CD14-positive monocyte (primary cell): ENCODE measurements around the gene MYL11. TPM values are rescaled to one million over a fixed set of nuclear protein-coding genes. Genes with fewer than 3 reads are reported as not detected.

ENCODE experiments used
- DNase-seq, 3 donors: peaks; one replicate each; pipeline ENCODE4 v3.0.0-alpha.2; 2011 to 2022
- H2AFZ ChIP-seq: 2 replicates; pipeline ENCODE4 v1.6.0; 2012; ENCODE audit warnings: mild to moderate bottlenecking, low read depth, low read length, inconsistent platforms; ENCODE audit not compliant: insufficient read depth, poor library complexity, severe bottlenecking
- H3K27ac ChIP-seq, 2 donors: 1 replicate in 1 of 2; 2 replicates in 1 of 2; pipeline ENCODE4 v1.5.1; 2012 to 2013; ENCODE audit warnings: low read length in 2 of 2, control low read depth in 1 of 2, inconsistent platforms in 1 of 2, low read depth in 1 of 2, mild to moderate bottlenecking in 1 of 2
- H3K27me3 ChIP-seq, 2 donors: one replicate each; pipeline versions ENCODE4 v1.6.0 to v1.6.1; 2011 to 2013; ENCODE audit warnings: low read length in 2 of 2; ENCODE audit not compliant: control insufficient read depth in 2 of 2, insufficient read depth in 2 of 2
- H3K36me3 ChIP-seq, 2 donors: replicated peaks in 1 of 2; 1 replicate in 1 of 2; 2 replicates in 1 of 2; pipeline versions ENCODE4 v1.5.1 to v1.6.1; 2012 to 2013; ENCODE audit warnings: low read length in 2 of 2, control low read depth in 1 of 2, inconsistent platforms in 1 of 2, mild to moderate bottlenecking in 1 of 2; ENCODE audit not compliant: insufficient read depth in 2 of 2, control insufficient read depth in 1 of 2
- H3K4me1 ChIP-seq, 2 donors: 1 replicate in 1 of 2; 2 replicates in 1 of 2; pipeline versions ENCODE4 v1.5.1 to v1.6.1; 2012 to 2013; ENCODE audit warnings: low read length in 2 of 2, control low read depth in 1 of 2, inconsistent platforms in 1 of 2, mild to moderate bottlenecking in 1 of 2, moderate library complexity in 1 of 2; ENCODE audit not compliant: insufficient read depth in 2 of 2, control insufficient read depth in 1 of 2
- H3K4me2 ChIP-seq: replicated peaks from 2 replicates; pipeline ENCODE3; 2012; ENCODE audit warnings: low read length, moderate library complexity, mild to moderate bottlenecking; ENCODE audit not compliant: poor library complexity, severe bottlenecking; ENCODE audit errors: extremely low read depth
- H3K4me3 ChIP-seq, 3 experiments: fragments of 200-600 bp in 1 of 3; sonication (generic) in 1 of 3; replicated peaks in 1 of 3; 1 replicate in 2 of 3; 2 replicates in 1 of 3; pipeline ENCODE4 v1.5.1; 2011 to 2013; ENCODE audit warnings: low read length in 3 of 3, mild to moderate bottlenecking in 3 of 3, control low read depth in 2 of 3, low read depth in 2 of 3, inconsistent platforms in 1 of 3, moderate library complexity in 1 of 3
- H3K79me2 ChIP-seq: 2 replicates; pipeline ENCODE4 v1.6.0; 2012; ENCODE audit warnings: mild to moderate bottlenecking, control low read depth, inconsistent platforms, low read length, moderate library complexity; ENCODE audit not compliant: insufficient read depth
- H3K9ac ChIP-seq: 2 replicates; pipeline ENCODE4 v1.6.0; 2017; ENCODE audit warnings: low read length, mild to moderate bottlenecking; ENCODE audit not compliant: insufficient read depth, poor library complexity, severe bottlenecking
- H3K9me3 ChIP-seq, 2 donors: replicated peaks in 1 of 2; 1 replicate in 1 of 2; 2 replicates in 1 of 2; pipeline versions ENCODE4 v1.5.1 to v1.6.1; 2012 to 2013; ENCODE audit warnings: low read length in 2 of 2, control low read depth in 1 of 2; ENCODE audit not compliant: control insufficient read depth in 1 of 2, insufficient read depth in 1 of 2
- H4K20me1 ChIP-seq: 2 replicates; pipeline ENCODE4 v1.6.0; 2012; ENCODE audit warnings: mild to moderate bottlenecking, low read length, control low read depth, moderate library complexity; ENCODE audit not compliant: insufficient read depth
- H3K27ac Mint-ChIP-seq, 7 donors: one replicate each; pipeline ENCODE4 v1.8.0; 2020; ENCODE audit warnings: mild to moderate bottlenecking in 7 of 7, mixed read lengths in 7 of 7, moderate library complexity in 6 of 7, inconsistent platforms in 2 of 7
- H3K27me3 Mint-ChIP-seq, 3 donors: one replicate each; pipeline ENCODE4 v1.8.0; 2021 to 2022; ENCODE audit warnings: low read depth in 3 of 3, mild to moderate bottlenecking in 3 of 3, mixed read lengths in 3 of 3, moderate library complexity in 3 of 3, inconsistent platforms in 1 of 3
- H3K36me3 Mint-ChIP-seq, 2 donors: one replicate each; pipeline ENCODE4 v1.8.0; 2020; ENCODE audit warnings: mixed read lengths in 2 of 2, inconsistent platforms in 1 of 2, mild to moderate bottlenecking in 1 of 2
- H3K4me1 Mint-ChIP-seq: one replicate; pipeline ENCODE4 v1.8.0; 2020; ENCODE audit warnings: mild to moderate bottlenecking, mixed read lengths
- H3K4me3 Mint-ChIP-seq, 2 donors: one replicate each; pipeline ENCODE4 v1.8.0; 2020; ENCODE audit warnings: mild to moderate bottlenecking in 2 of 2, mixed read lengths in 2 of 2, moderate library complexity in 1 of 2
- H3K9me3 Mint-ChIP-seq, 7 donors: one replicate each; pipeline ENCODE4 v1.8.0; 2020 to 2022; ENCODE audit warnings: mixed read lengths in 7 of 7, mild to moderate bottlenecking in 6 of 7, moderate library complexity in 6 of 7, inconsistent platforms in 2 of 7
- CTCF ChIP-seq: fragments of 200-600 bp; IDR thresholded peaks from one replicate; pipeline ENCODE4 v1.8.0; 2022; ENCODE audit warnings: antibody characterized with exemption, mild to moderate bottlenecking
- WGBS: methylation state at CpG from one replicate; pipeline ENCODE4 v1.1.5; 2013; ENCODE audit warnings: missing lambda C conversion rate; ENCODE audit not compliant: insufficient coverage; 5-methylcytosine and 5-hydroxymethylcytosine counted together
- intact Hi-C, 2 donors: fragments of 100-400 bp; cut with micrococcal nuclease; formaldehyde crosslinking; loops; one replicate each; pipeline versions ENCODE4 v1.15.0 to v1.15.1; 2023
- polyA plus RNA-seq, 3 donors: library from polyadenylated mRNA; depleted of rRNA in 1 of 3; unstranded in 2 of 3; stranded (reverse) in 1 of 3; fragments of 300-500 nt in 2 of 3; fragments of >200 nt in 1 of 3; fragmentation: Illumina TruSeq in 2 of 3; gene quantifications; 1 replicate in 2 of 3; 2 replicates in 1 of 3; pipeline ENCODE4 v1.2.3, GENCODE V29; 2012 to 2021

The MYL11 gene
- polyA plus RNA-seq, 3 donors, result 1.6 to 1.9 TPM; not detected in 1

DNA sequence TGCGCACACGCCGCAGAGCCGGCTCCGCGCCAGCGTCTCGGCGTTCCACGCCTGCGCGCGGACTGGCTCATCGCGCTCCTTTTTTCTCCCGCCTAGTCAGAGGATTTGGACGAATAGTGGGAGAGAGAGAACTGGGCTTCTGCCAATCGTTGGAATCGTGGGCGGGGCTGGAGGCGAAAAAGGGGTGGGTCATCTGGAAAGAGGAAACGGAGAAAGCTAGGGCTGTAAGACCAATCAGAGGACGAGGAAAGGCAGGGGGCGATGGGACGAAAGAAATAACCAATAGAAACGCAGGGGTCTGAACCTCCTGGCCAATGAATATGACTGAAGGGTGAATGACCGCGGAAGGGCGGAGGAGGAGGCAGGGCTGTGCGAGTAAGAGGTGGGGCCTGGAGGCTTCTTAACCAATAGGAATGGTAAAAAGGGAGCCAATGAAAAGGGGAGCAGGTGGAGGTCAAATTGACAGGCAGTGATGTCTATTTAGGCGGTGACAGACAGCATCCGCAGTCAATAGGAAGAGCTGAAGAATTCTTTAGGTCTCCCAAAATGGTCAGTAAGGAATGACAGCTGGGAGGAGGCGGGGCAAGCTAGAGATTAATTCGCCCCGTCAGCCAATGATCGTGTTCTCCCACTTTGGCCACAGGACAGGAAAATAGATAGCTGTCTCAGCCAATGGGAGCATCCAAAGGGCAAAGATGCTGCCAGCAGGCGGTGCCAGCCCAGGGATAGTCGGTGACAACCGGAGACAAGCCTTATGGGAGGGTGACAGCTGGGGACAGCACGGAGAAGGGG lies 4.0 kb upstream of the MYL11 start, which contains the start of gene TBC1D10B:
TSS of gene TBC1D10B (minus strand) at position 39 of the 792 bp plus-strand sequence. CDS start 311 bp downstream, outside the sequence.
- H3K4me1 ChIP-seq, result peaks cover 27 to 40% of the 10 kb centered on the region in 2 donors

More for the DNA sequence above, 4.0 kb upstream of the MYL11 start, which contains the start of gene TBC1D10B:
- Histone ChIP-seq H3K36me3 (peaks cover 8 to 17% of the 10 kb centered on the region in 2 donors), H3K79me2 (peaks cover 44% of the 10 kb centered on the region), H3K27ac (peak within 1 kb of the TSS; percentile 86 to 88), H3K4me2 (peak within 1 kb of the TSS; percentile 100), H2AFZ (peak within 1 kb of the TSS; percentile 75), H3K27me3 (no peaks in the 10 kb centered on the region), H4K20me1 (peaks cover 34% of the 10 kb centered on the region), H3K4me3 (peak within 1 kb of the TSS; percentile 57 to 96 (median 60)), H3K9me3 (no peaks in the 10 kb centered on the region), H3K9ac (peak within 1 kb of the TSS; percentile 88)
- Mint-ChIP-seq H3K9me3 (peaks cover 0 to 6% (median 0%) of the 10 kb centered on the region in 7 donors), H3K4me1 (peaks cover 43% of the 10 kb centered on the region), H3K27ac (peak within 1 kb of the TSS; percentile 94 to 98 (median 97)), H3K36me3 (peaks cover 6 to 15% of the 10 kb centered on the region in 2 donors), H3K27me3 (peaks cover 0 to 6% (median 0%) of the 10 kb centered on the region in 3 donors), H3K4me3 (peak within 1 kb of the TSS; percentile 92 to 97)
- TF ChIP-seq CTCF, result no peak
- WGBS, result under 1% methylated on average over 23 of the region's 40 CpGs
- intact Hi-C loops, result loop anchor here (1.0 to 10.0 kb wide), 5 partner anchors 8 to 344 kb away; partner anchors contain the start of genes CD2BP2 (in 1 of the 2), FBRS (in 1 of the 2) and PRR14 (in 1 of the 2)
- DNase-seq, result peak; percentile 100
